Heart right ventricle (tissue), 16 donors: ENCODE results near the gene CBFA2T2. TPM values are rescaled to one million over a fixed set of nuclear protein-coding genes. Genes with fewer than 3 reads are reported as not detected.

Experiments used
- ATAC-seq, 8 donors: fragments of 200-7000 bp; cut with Tn5 transposase; one replicate each; pipeline ENCODE4 v1.9.1; 2020; ENCODE audit warnings: mild to moderate bottlenecking in 8 of 8, moderate library complexity in 8 of 8, moderate number of reproducible peaks in 1 of 8
- DNase-seq, 2 donors: peaks; one replicate each; pipeline ENCODE4 v3.0.0-alpha.2; 2020
- H3K27ac ChIP-seq, 10 donors: fragments of 200-600 bp; sonication (generic) in 2 of 10; one replicate each; pipeline versions ENCODE4 v1.5.0 to v1.8.0; 2020 to 2022; ENCODE audit warnings: mild to moderate bottlenecking in 3 of 10
- H3K27me3 ChIP-seq, 7 donors: fragments of 200-600 bp; one replicate each; pipeline ENCODE4 v1.8.0; 2021 to 2022; ENCODE audit warnings: mild to moderate bottlenecking in 2 of 7
- H3K36me3 ChIP-seq, 9 donors: fragments of 200-600 bp; sonication (generic) in 1 of 9; one replicate each; pipeline versions ENCODE4 v1.5.0 to v1.8.0; 2020 to 2022; ENCODE audit warnings: mild to moderate bottlenecking in 2 of 9
- H3K4me1 ChIP-seq, 9 donors: fragments of 200-600 bp; sonication (generic) in 1 of 9; one replicate each; pipeline versions ENCODE4 v1.5.0 to v1.8.0; 2020 to 2022; ENCODE audit warnings: mild to moderate bottlenecking in 4 of 9
- H3K4me3 ChIP-seq, 10 donors: fragments of 200-600 bp; sonication (generic) in 2 of 10; one replicate each; pipeline versions ENCODE4 v1.5.0 to v1.8.0; 2020 to 2022; ENCODE audit warnings: mild to moderate bottlenecking in 7 of 10, moderate library complexity in 2 of 10
- H3K9me3 ChIP-seq, 11 donors: fragments of 200-600 bp in 10 of 11; sonication (generic) in 2 of 11; one replicate each; pipeline versions ENCODE4 v1.5.0 to v1.8.0; 2013 to 2022; ENCODE audit warnings: mild to moderate bottlenecking in 2 of 11, control low read depth in 1 of 11, moderate library complexity in 1 of 11
- CTCF ChIP-seq, 9 donors: fragments of 200-600 bp; sonication (generic) in 2 of 9; IDR thresholded peaks; one replicate each; pipeline versions ENCODE4 v1.5.0 to v1.8.0; 2021 to 2022; ENCODE audit warnings: antibody characterized with exemption in 9 of 9, mild to moderate bottlenecking in 5 of 9, moderate library complexity in 1 of 9
- WGBS, 2 donors: extraction: QIAGEN DNeasy Blood & Tissue Kit; methylation state at CpG; one replicate each; pipeline ENCODE4 v1.1.7; 2013; ENCODE audit warnings: inconsistent platforms in 1 of 2; 5-methylcytosine and 5-hydroxymethylcytosine counted together
- intact Hi-C, 10 donors: fragments of 100-400 bp; cut with DNase I; formaldehyde crosslinking; loops; one replicate each; pipeline versions ENCODE4 v1.11.1 to v1.14.2; 2022
- polyA plus RNA-seq, 2 donors: library from polyadenylated mRNA; stranded (reverse); fragments of 200-250 nt; gene quantifications; one replicate each; pipeline ENCODE4 v1.2.3, GENCODE V29; 2013
- total RNA-seq, 10 donors: library from RNA; stranded (reverse); fragmentation: NEBNext Ultra II Directional in 3 of 10; extraction: Animal tissue kit (Norgen Biotek cat#: 25700) in 3 of 10; gene quantifications; one replicate each; pipeline versions ENCODE4 v1.2.1 to v1.2.4, GENCODE V29; 2021 to 2023
- donor health status: Arrhythmogenic right ventricular cardiomyopathy.
- donor health status: ischemic (EF 13 %, LVEDD 7.1; RV severe dilation, severe dysfunction).
- donor health status: healthy with polysubstance abuse.
- donor health status: DM: no; HTN: yes; CAD: no.
- donor health status: DM: no; HTN: no; CAD: no.
- donor health status: ischemic (EF 25% LVEDD 6.9; RV normal size, moderate dysfunction).
- donor health status: ischemic (EF 25% LVEDD 5.7; RV mildly dilated, moderate dysfunction).
- donor health status: healthy.
- donor health status: DM: yes; HTN: yes; CAD: no.
- donor health status: Ischemic cardiomyopathy.
- donor health status: ischemic (EF 35%, LVEDD 5.7; RV mildly dilated, moderate dysfunction).
- donor health status: nonischemic (EF 11% LVEDD 7.7; RV severe dilation, severe dysfunction).
- donor health status: DM: yes; HTN: yes; CAD: no.
- donor health status: PGD.
- donor health status: ischemic (EF 29% LVEDD 5.4; RV normal size, mild dysfunction).
- donor health status: nonischemic (EF 23%, LVEDD 6.1; RV moderate dilation, normal function).

CBFA2T2 gene
- total and polyA plus RNA-seq, 12 donors: 3.5 to 13.3 (median 11.3) TPM

GRCh38 chr20:33647603-33648395, 157.9 kb downstream of the CBFA2T2 start:
- WGBS, 2 donors: 62 to 66% methylated on average over 11 of the region's 11 CpGs
- ATAC-seq (peak; percentile 9 to 66 (median 42)), DNase-seq (no peak)
- Histone ChIP-seq H3K36me3 (peaks cover 0 to 39% (median 23%) of the 10 kb centered on the region in 9 donors), H3K27me3 (no peaks in the 10 kb centered on the region), H3K27ac (peak overlapping the region in 2 of 10 donors; percentile 12 to 16), H3K4me1 (peaks cover 0 to 36% (median 31%) of the 10 kb centered on the region in 9 donors), H3K9me3 (no peaks in the 10 kb centered on the region), H3K4me3 (no peak overlapping the region)
- intact Hi-C loops: loop anchor here in 1 of 10 donors (5.0 kb wide), 1 partner anchor 190 kb away; no protein-coding TSS in a partner anchor
- TF ChIP-seq CTCF (IDR thresholded peaks at IDR 0.05): no peak

- DNase-seq (no peak), ATAC-seq (peak in 6 of 8 donors; percentile 2 to 38 (median 16))
- Histone ChIP-seq H3K4me3 (no peak overlapping the region), H3K4me1 (peaks cover 1 to 43% (median 37%) of the 10 kb centered on the region in 9 donors), H3K9me3 (no peaks in the 10 kb centered on the region), H3K27me3 (no peaks in the 10 kb centered on the region), H3K27ac (peak overlapping the region in 1 of 10 donors; percentile 29), H3K36me3 (peaks cover 0 to 32% (median 19%) of the 10 kb centered on the region in 9 donors)
- no peak for TF ChIP-seq CTCF (IDR thresholded peaks at IDR 0.05)
- intact Hi-C loops: loop anchor here in 1 of 10 donors (5.0 kb wide), 1 partner anchor 191 kb away; no protein-coding TSS in a partner anchor
- WGBS, 2 donors: 54 to 70% methylated on average over 14 of the region's 14 CpGs
Observed at GRCh38 chr20:33648396-33649004, 158.6 kb downstream of the CBFA2T2 start.

- Histone ChIP-seq H3K9me3 (no peaks in the 10 kb centered on the region), H3K36me3 (peaks cover 0 to 26% (median 14%) of the 10 kb centered on the region in 9 donors), H3K27ac (peak overlapping the region in 1 of 10 donors; percentile 29), H3K4me3 (no peak overlapping the region), H3K4me1 (peaks cover 4 to 48% (median 37%) of the 10 kb centered on the region in 9 donors), H3K27me3 (no peaks in the 10 kb centered on the region)
- DNase-seq: peak in 1 of 2 donors; percentile 72
- ATAC-seq: peak in 7 of 8 donors; percentile 32 to 76 (median 61)
- TF ChIP-seq CTCF (IDR thresholded peaks at IDR 0.05): no peak
- 60 to 65% methylated on average over 19 of the region's 19 CpGs for WGBS, 2 donors
- intact Hi-C loops: loop anchor here in 1 of 10 donors (5.0 kb wide), 1 partner anchor 192 kb away; no protein-coding TSS in a partner anchor
Observed at GRCh38 chr20:33649201-33649681, 159.3 kb downstream of the CBFA2T2 start.

- intact Hi-C loops: loop anchor here in 6 of 10 donors (5.0 to 10.0 kb wide), 4 partner anchors 188 to 255 kb away; no protein-coding TSS in a partner anchor
- TF ChIP-seq CTCF (IDR thresholded peaks at IDR 0.05): no peak
- no peaks in the 10 kb centered on the region for H3K27me3 ChIP-seq
- 88 to 92% methylated on average over 11 of the region's 11 CpGs for WGBS, 2 donors
- peaks cover 0 to 17% (median 5%) of the 10 kb centered on the region in 9 donors for H3K36me3 ChIP-seq
- H3K9me3 ChIP-seq: no peaks in the 10 kb centered on the region
- H3K27ac ChIP-seq: no peak overlapping the region
- ATAC-seq (no peak), DNase-seq (no peak)
- no peak overlapping the region for H3K4me3 ChIP-seq
- peaks cover 4 to 49% (median 37%) of the 10 kb centered on the region in 9 donors for H3K4me1 ChIP-seq
Observed at GRCh38 chr20:33650111-33650752, 160.3 kb downstream of the CBFA2T2 start.
